Measurements from ENCODE around the gene EPHB1.

EPHB1 gene

GRCh38 chr3:135089451-135089850 is 294.4 kb downstream of the EPHB1 start:
- POLR2A ChIA-PET, result no interaction called here

GRCh38 chr3:135090020-135090717 is 295.1 kb downstream of the EPHB1 start:
- no peak for TF ChIP-seq CTCF (IDR thresholded peaks at IDR 0.05; ENCODE audit: insufficient read depth, low read length, missing control alignments)
- no peak overlapping the region for H3K4me3 ChIP-seq (ENCODE audit: low read depth, low read length)
- ChIA-PET POLR2A (no interaction called here), CTCF (no interaction called here)
- no peak for DNase-seq (ENCODE audit: low read depth, low spot score)

More at GRCh38 chr3:135089451-135089850, 294.4 kb downstream of the EPHB1 start:
- H3K4me3 ChIP-seq (ENCODE audit: low read depth, low read length), result no peak overlapping the region
- CTCF ChIA-PET, result no interaction called here
- no peak for DNase-seq (ENCODE audit: low read depth, low spot score)
- TF ChIP-seq CTCF (IDR thresholded peaks at IDR 0.05; ENCODE audit: insufficient read depth, low read length, missing control alignments), result no peak

GRCh38 chr3:135091946-135092345 is 296.9 kb downstream of the EPHB1 start:
- POLR2A ChIA-PET, result no interaction called here

DNA sequence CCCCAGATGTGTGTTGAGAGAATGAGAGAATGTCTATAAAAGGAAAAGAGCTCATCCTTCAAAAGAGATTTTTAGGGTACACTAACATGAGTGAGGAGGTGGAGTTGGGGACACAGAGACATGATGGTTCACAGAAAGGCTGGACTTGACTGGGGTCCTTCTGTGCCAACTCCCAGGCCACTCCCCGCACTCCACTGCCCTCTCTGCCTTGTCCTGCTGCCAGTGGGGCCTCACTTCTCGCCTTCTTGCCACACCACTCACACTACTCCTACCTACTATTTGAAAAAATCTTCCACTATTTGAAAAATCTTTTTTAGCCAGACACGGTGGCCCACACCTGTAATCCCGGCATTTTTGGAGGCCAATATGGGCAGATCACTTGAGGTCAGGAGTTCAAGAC is 298.1 kb downstream of the EPHB1 start:
- no peak for DNase-seq (ENCODE audit: low read depth, low spot score)
- ChIA-PET CTCF (no interaction called here), POLR2A (no interaction called here)
- H3K4me3 ChIP-seq (ENCODE audit: low read depth, low read length), result no peak overlapping the region
- TF ChIP-seq CTCF (IDR thresholded peaks at IDR 0.05; ENCODE audit: insufficient read depth, low read length, missing control alignments), result no peak

More at GRCh38 chr3:135091946-135092345, 296.9 kb downstream of the EPHB1 start:
- DNase-seq (ENCODE audit: low read depth, low spot score), result no peak
- TF ChIP-seq CTCF (IDR thresholded peaks at IDR 0.05; ENCODE audit: insufficient read depth, low read length, missing control alignments), result no peak
- CTCF ChIA-PET, result no interaction called here
- no peak overlapping the region for H3K4me3 ChIP-seq (ENCODE audit: low read depth, low read length)

DNA sequence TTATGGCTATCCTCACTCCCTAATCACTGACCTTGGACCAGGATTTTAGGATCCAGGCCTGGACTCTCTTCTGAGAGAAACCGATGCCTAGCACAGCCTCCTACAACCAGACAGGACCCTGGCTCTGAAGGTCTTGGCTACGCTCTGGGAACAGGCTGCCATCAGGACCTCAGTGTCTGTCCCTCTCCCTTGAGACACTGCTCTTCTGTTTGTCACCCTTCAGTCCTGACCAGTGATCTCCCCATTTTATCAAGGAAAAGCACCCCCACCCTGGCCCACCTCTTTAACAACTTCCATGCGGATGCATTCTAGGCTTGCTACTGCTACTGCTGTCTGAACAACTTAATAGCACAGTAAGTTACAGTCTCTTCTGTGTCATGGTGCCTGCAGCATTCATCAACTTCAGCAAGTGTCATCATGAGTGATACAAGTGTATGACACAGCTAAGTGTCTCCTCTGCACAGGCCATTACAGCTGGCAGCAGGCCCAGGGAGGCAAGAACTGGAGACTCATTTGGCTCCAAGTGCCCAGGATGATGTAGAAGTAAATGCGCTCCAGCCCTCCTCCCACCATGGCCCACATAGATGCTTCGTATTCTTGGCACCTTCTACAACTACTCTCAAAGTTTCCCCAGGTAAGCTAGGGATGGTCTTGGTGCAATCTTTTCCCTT is 302.4 kb downstream of the EPHB1 start:
- ChIA-PET POLR2A (no interaction called here), CTCF (no interaction called here)
- no peak for TF ChIP-seq CTCF (IDR thresholded peaks at IDR 0.05; ENCODE audit: insufficient read depth, low read length, missing control alignments)
- DNase-seq (ENCODE audit: low read depth, low spot score), result no peak
- H3K4me3 ChIP-seq (ENCODE audit: low read depth, low read length), result no peak overlapping the region

DNA sequence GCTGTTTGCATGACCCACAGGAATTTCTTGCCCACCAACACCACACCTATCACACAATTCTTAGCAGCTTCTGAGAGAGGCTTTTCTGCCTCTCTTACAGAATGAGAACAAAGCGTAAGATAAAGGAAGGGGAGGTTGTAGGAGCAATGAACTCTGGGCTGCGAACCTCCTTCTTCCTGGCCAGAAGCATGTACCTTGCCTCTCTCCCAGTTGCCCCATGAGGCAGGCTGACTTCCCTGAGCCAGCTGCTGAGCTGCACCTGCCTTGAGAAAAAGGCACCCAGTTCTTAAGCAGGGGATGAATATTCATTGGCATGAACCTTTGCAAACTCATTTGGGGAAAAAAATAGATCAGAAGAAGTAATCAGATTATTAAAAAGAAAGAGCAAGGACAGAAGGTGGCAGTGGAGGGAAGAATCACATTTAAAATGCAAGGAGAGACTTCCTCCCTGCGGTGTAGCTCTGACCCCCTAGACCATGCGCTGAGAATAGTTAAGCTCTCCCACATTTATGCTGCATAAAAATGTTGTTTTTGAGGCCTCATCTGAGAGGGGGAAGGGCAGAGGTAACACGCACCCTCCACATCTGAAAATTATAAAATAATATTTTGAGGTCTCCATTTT is 304.8 kb downstream of the EPHB1 start:
- DNase-seq (ENCODE audit: low read depth, low spot score), result no peak
- POLR2A ChIA-PET, result no interaction called here
- no peak for TF ChIP-seq CTCF (IDR thresholded peaks at IDR 0.05; ENCODE audit: insufficient read depth, low read length, missing control alignments)
- CTCF ChIA-PET, result interaction anchor here (0.6 kb wide), 1 partner anchor 56 kb away, joined by 3 read pairs; no protein-coding TSS in a partner anchor
- H3K4me3 ChIP-seq (ENCODE audit: low read depth, low read length), result no peak overlapping the region

Measured in AG04449 (cell line).